ENCODE results near the gene PGAP2. TPM values are rescaled to one million over a fixed set of nuclear protein-coding genes. Genes with fewer than 3 reads are reported as not detected.
A peak's percentile ranks its signal among the peaks of the same experiment; 100 is the strongest.

Gene PGAP2
- polyA plus RNA-seq, 1 experiment: 20.8 TPM

DNA sequence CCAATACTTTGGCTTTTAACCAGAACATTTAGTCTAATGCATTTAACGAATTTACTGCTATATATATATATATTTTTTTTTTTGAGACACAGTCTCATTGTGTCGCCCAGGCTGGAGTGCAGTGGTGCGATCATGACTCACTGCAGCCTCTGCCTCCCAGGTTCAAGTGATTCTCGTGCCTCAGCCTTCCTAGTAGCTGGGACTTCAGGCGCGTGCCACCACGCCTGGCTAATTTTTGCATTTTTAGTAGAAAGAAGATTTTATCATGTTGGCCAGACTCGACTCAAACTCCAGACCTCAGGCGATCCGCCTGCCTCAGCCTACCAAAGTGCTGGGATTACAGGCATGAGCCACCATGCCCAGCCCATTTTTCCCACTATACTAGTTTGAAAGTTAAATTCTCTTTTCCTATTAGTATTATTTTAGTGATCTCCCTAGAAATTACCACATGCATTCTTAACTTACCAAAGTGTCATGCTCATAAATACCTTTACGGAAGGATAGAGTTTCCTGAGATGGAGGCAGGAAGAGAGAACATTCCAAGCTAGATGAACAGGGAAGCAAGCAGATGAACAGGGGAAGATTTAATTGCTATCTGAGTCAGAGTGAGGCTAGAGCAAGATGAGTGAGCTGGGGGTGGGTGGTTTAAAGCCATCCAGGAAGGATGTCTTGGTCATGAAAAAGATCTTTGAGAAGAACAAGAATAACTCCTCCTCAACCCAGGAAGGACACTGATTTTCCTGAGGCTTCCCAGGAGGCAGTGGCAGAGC is 4.4 kb upstream of the PGAP2 start:
- TF ChIP-seq, protein P1, sequence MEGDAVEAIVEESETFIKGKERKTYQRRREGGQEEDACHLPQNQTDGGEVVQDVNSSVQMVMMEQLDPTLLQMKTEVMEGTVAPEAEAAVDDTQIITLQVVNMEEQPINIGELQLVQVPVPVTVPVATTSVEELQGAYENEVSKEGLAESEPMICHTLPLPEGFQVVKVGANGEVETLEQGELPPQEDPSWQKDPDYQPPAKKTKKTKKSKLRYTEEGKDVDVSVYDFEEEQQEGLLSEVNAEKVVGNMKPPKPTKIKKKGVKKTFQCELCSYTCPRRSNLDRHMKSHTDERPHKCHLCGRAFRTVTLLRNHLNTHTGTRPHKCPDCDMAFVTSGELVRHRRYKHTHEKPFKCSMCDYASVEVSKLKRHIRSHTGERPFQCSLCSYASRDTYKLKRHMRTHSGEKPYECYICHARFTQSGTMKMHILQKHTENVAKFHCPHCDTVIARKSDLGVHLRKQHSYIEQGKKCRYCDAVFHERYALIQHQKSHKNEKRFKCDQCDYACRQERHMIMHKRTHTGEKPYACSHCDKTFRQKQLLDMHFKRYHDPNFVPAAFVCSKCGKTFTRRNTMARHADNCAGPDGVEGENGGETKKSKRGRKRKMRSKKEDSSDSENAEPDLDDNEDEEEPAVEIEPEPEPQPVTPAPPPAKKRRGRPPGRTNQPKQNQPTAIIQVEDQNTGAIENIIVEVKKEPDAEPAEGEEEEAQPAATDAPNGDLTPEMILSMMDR (IDR thresholded peaks at IDR 0.05; ENCODE audit: low read depth, low read length): no peak
- peak; percentile 11 for DNase-seq (ENCODE audit: low read depth, low spot score)
- peak overlapping the region; percentile 52 for H3K27ac ChIP-seq (ENCODE audit: low read depth, low read length)
- ChIA-PET CTCF (interaction anchor here (1.0 kb wide), 1 partner anchor 38 kb away, joined by 3 read pairs; no protein-coding TSS in a partner anchor), POLR2A (no interaction called here)
- no peaks in the 10 kb centered on the region for H3K9me3 ChIP-seq (ENCODE audit: control insufficient read depth, insufficient read depth, low read length)
- H3K27me3 ChIP-seq (ENCODE audit: control insufficient read depth, insufficient read depth, low read length): no peaks in the 10 kb centered on the region
- no peak overlapping the region for H3K4me3 ChIP-seq (ENCODE audit: low read depth, low read length)

DNA sequence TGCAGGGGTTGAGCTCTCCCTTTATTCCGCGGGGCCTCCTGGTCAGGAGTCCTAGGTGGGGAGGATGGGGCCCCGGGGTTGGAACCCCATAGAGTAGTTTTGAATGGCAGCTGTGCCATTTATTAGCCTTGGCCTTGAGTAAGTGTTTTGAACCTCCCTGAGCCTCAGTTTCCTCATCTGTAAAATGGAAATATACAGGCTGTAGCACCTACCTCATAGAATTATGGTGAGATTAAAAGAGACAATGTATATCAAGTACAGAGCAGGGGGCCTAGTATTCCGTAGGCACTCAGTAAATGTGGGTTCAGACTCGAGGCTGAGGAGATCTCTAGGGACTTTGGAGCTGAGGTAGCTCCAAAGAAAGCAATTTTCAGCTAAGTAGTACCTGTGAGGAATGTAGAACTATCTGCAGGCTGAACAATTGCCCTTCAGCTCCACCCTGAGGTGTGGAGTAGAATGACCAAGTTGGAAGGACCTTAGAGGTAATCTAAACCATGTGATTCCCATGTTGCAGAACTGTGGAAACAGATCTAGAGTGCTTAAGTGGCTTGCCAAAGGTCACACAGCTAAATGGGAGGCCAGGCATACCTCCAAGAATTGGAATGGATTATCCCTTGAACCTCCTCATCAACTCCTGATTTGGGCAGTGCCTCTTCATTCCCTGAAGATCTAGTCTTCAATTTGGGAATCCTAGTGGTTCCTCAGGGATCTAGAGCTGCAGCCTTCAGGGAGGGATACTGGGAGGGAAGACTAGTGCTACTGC is 682 bp downstream of the PGAP2 start:
- Histone ChIP-seq H3K27me3 (ENCODE audit: control insufficient read depth, insufficient read depth, low read length) (no peaks in the 10 kb centered on the region), H3K27ac (ENCODE audit: low read depth, low read length) (no peak overlapping the region), H3K4me3 (ENCODE audit: low read depth, low read length) (peak overlapping the region; percentile 81), H3K9me3 (ENCODE audit: control insufficient read depth, insufficient read depth, low read length) (no peaks in the 10 kb centered on the region)
- TF ChIP-seq, protein P1 (IDR thresholded peaks at IDR 0.05; ENCODE audit: low read depth, low read length): peak; percentile 40
- ChIA-PET CTCF (interaction anchor here (0.7 to 4.0 kb wide), 12 partner anchors 11 to 264 kb away, joined by 3 to 34 read pairs (median 5); partner anchors contain the start of genes NUP98 and STIM1), POLR2A (interaction anchor here (0.6 to 1.1 kb wide), 3 partner anchors 16 to 40 kb away, joined by 3 to 4 read pairs (median 4); no protein-coding TSS in a partner anchor)
- DNase-seq (ENCODE audit: low read depth, low spot score): no peak

DNA sequence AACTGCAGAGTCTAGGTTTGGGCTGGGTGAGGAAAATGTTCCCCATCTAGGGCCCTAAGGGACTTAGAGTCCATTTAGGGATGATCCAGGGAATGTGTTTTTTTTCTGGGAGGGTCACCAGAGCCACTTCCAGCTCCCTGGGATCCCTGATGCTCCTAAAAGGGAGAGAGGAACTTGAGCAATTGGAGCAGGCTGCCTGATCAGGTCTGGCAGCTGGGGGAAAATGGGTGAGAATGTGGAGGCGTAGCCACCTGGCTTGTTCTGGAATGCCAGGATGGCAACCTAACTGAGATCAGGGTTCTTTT is 1.2 kb downstream of the PGAP2 start:
- CTCF ChIA-PET: interaction anchor here (1.3 to 4.0 kb wide), 7 partner anchors 11 to 263 kb away, joined by 3 to 34 read pairs (median 11); partner anchors contain the start of gene NUP98
- no peak overlapping the region for H3K4me3 ChIP-seq (ENCODE audit: low read depth, low read length)
- H3K9me3 ChIP-seq (ENCODE audit: control insufficient read depth, insufficient read depth, low read length): no peaks in the 10 kb centered on the region
- TF ChIP-seq, protein P1 (IDR thresholded peaks at IDR 0.05; ENCODE audit: low read depth, low read length): no peak
- POLR2A ChIA-PET: interaction anchor here (0.6 kb wide), 1 partner anchor 16 kb away, joined by 4 read pairs; no protein-coding TSS in a partner anchor
- DNase-seq (ENCODE audit: low read depth, low spot score): no peak
- no peaks in the 10 kb centered on the region for H3K27me3 ChIP-seq (ENCODE audit: control insufficient read depth, insufficient read depth, low read length)
- no peak overlapping the region for H3K27ac ChIP-seq (ENCODE audit: low read depth, low read length)

DNA sequence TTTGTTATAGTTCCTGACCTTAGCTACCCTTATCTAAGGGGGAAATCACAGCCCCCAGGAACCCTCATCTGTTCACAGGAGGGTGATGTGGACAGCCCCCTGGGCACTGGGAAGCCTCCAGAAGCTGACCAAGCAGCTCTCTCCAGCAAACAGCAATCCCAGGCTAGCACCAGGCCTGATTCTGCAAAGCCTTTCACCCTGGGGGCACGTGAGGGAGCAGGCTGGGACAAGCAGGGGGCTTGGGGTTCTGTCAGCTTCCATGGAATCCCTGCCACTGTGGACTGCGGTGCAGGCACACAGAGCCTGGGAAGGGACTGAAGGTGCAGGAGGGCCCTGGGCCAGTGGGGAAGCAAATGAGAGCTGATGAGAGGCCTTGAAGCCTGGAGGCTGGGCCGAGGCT is 2.1 kb downstream of the PGAP2 start:
- CTCF ChIA-PET: interaction anchor here (3.4 kb wide), 1 partner anchor 31 kb away, joined by 17 read pairs; no protein-coding TSS in a partner anchor
- POLR2A ChIA-PET: no interaction called here
- DNase-seq (ENCODE audit: low read depth, low spot score): no peak

More for the DNA sequence above, 2.1 kb downstream of the PGAP2 start:
- Histone ChIP-seq H3K9me3 (ENCODE audit: control insufficient read depth, insufficient read depth, low read length) (no peaks in the 10 kb centered on the region), H3K27ac (ENCODE audit: low read depth, low read length) (no peak overlapping the region), H3K4me3 (ENCODE audit: low read depth, low read length) (no peak overlapping the region), H3K27me3 (ENCODE audit: control insufficient read depth, insufficient read depth, low read length) (no peaks in the 10 kb centered on the region)
- TF ChIP-seq, protein P1 (IDR thresholded peaks at IDR 0.05; ENCODE audit: low read depth, low read length): no peak
